ENCODE results near the gene NBAS. TPM values are rescaled to one million over a fixed set of nuclear protein-coding genes. Genes with fewer than 3 reads are reported as not detected.
A peak's percentile ranks its signal among the peaks of the same experiment; 100 is the strongest.

The NBAS gene
- polyA plus RNA-seq, 1 of the 3 experiments (the other 2 are of a cell fraction): 12.0 TPM

DNA sequence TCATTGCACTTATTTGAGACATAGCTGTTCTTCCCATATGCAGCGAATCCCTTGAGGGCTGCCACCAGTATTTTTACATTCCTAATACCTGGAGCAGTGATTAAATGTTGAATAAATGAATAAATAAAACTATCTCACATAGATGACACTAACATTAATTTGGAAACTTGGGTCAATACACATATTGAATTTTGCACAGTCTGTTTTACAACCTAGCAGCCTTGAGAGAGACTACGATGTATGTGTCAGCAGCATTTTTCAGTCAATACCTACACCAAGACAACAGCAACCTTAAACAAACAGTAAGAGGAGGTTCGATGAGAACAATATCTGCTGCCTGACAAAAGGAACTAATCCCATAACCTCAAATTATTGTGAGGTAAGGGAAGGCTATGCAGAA, 53.4 kb downstream of the NBAS start:
- Histone ChIP-seq H3K36me3 (replicated peaks in 1 of 2; ENCODE audit: control insufficient read depth in 1 of 2, insufficient read depth in 2 of 2, low read length in 1 of 2) (peaks cover 27 to 48% of the 10 kb centered on the region in 2 experiments), H3K9ac (no peak overlapping the region), H3F3A (replicated peaks; ENCODE audit: insufficient read depth) (no peaks in the 10 kb centered on the region), H3K4me2 (no peak overlapping the region), H3K4me3 (ENCODE audit: low read depth in 2 of 2, low read length in 1 of 2) (no peak overlapping the region), H3K4me1 (ENCODE audit: control insufficient read depth in 1 of 2, insufficient read depth in 2 of 2, low read depth in 1 of 2, low read length in 1 of 2) (peaks cover 0 to 10% of the 10 kb centered on the region in 2 experiments; a peak in 2 of 4 replicates), H3K9me3 (no peaks in the 10 kb centered on the region), H2AFZ (ENCODE audit: low read depth) (no peak overlapping the region), H3K27ac (ENCODE audit: low read depth in 2 of 2, low read length in 1 of 2) (no peak overlapping the region), H3K79me2 (ENCODE audit: insufficient read depth) (no peaks in the 10 kb centered on the region; the same call in 1 of the 2 replicates), H3K9me2 (no peaks in the 10 kb centered on the region), H3K27me3 (ENCODE audit: insufficient read depth) (no peaks in the 10 kb centered on the region), H4K20me1 (ENCODE audit: insufficient read depth) (no peaks in the 10 kb centered on the region)
- CTCF ChIA-PET: no interaction called here
- no peak for DNase-seq
- POLR2A ChIA-PET: no interaction called here
- 94% methylated on average over 3 of the region's 3 CpGs for WGBS (ENCODE audit: low lambda C conversion rate)
- TF ChIP-seq REST (IDR thresholded peaks at IDR 0.05; ENCODE audit: low read depth, low read length) (no peak), GABPA (IDR thresholded peaks at IDR 0.05; ENCODE audit: low read depth) (no peak)

- H3K9me3 ChIP-seq: no peaks in the 10 kb centered on the region
- no peak overlapping the region for H3K4me2 ChIP-seq
- WGBS (ENCODE audit: low lambda C conversion rate): 94% methylated on average over 1 of the region's 1 CpG
- H3K4me1 ChIP-seq (ENCODE audit: control insufficient read depth in 1 of 2, insufficient read depth in 2 of 2, low read depth in 1 of 2, low read length in 1 of 2): peaks cover 0 to 10% of the 10 kb centered on the region in 2 experiments; a peak in 2 of 4 replicates
- ChIA-PET POLR2A (no interaction called here), CTCF (interaction anchor here (0.7 kb wide), 1 partner anchor 22 kb away, joined by 3 read pairs; no protein-coding TSS in a partner anchor)
- peak overlapping the region in 1 of 2 experiments; percentile 45; a peak in 1 of 4 replicates for H3K27ac ChIP-seq (ENCODE audit: low read depth in 2 of 2, low read length in 1 of 2)
- no peaks in the 10 kb centered on the region for H3F3A ChIP-seq (replicated peaks; ENCODE audit: insufficient read depth)
- H4K20me1 ChIP-seq (ENCODE audit: insufficient read depth): no peaks in the 10 kb centered on the region
- H3K9ac ChIP-seq: no peak overlapping the region
- peaks cover 34 to 44% of the 10 kb centered on the region in 2 experiments for H3K36me3 ChIP-seq (replicated peaks in 1 of 2; ENCODE audit: control insufficient read depth in 1 of 2, insufficient read depth in 2 of 2, low read length in 1 of 2)
- no peak for DNase-seq
- no peaks in the 10 kb centered on the region; the same call in 1 of the 2 replicates for H3K79me2 ChIP-seq (ENCODE audit: insufficient read depth)
- no peak overlapping the region for H2AFZ ChIP-seq (ENCODE audit: low read depth)
- no peaks in the 10 kb centered on the region for H3K27me3 ChIP-seq (ENCODE audit: insufficient read depth)
- no peak overlapping the region for H3K4me3 ChIP-seq (ENCODE audit: low read depth in 2 of 2, low read length in 1 of 2)
- TF ChIP-seq, protein P1, sequence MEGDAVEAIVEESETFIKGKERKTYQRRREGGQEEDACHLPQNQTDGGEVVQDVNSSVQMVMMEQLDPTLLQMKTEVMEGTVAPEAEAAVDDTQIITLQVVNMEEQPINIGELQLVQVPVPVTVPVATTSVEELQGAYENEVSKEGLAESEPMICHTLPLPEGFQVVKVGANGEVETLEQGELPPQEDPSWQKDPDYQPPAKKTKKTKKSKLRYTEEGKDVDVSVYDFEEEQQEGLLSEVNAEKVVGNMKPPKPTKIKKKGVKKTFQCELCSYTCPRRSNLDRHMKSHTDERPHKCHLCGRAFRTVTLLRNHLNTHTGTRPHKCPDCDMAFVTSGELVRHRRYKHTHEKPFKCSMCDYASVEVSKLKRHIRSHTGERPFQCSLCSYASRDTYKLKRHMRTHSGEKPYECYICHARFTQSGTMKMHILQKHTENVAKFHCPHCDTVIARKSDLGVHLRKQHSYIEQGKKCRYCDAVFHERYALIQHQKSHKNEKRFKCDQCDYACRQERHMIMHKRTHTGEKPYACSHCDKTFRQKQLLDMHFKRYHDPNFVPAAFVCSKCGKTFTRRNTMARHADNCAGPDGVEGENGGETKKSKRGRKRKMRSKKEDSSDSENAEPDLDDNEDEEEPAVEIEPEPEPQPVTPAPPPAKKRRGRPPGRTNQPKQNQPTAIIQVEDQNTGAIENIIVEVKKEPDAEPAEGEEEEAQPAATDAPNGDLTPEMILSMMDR (IDR thresholded peaks at IDR 0.05): no peak
- TF ChIP-seq YY1 (IDR thresholded peaks at IDR 0.05; ENCODE audit: low read depth) (no peak), RAD21 (IDR thresholded peaks at IDR 0.05; ENCODE audit: low read length) (no peak), NRF1 (IDR thresholded peaks at IDR 0.05; ENCODE audit: low read depth, low read length) (no peak)
- H3K9me2 ChIP-seq: no peaks in the 10 kb centered on the region
Observed at GRCh38 chr2:15507061-15507460, 54.1 kb downstream of the NBAS start.

Data from SK-N-SH (cell line).